ENCODE results near the gene ICA1L.

DNA sequence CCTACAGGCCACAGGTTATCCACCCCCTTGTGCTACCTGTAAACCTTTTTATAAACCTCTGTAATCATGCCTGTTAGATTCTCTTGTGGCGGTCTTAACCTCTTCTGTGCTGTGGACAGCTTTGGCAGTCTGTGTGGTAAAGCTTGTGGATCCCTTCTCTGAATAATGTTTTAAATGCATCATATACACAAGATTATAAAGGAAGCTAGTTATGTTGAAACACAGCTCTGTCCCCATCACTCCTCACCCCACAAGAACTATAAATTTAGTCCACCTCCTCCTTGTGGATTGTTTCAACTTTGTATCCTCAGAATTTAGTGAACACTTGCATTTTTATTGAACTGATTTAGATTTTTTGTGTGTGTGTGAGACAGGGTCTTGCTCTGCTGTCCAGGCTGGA lies 107.7 kb downstream of the ICA1L start:
- TF ChIP-seq, protein P1, sequence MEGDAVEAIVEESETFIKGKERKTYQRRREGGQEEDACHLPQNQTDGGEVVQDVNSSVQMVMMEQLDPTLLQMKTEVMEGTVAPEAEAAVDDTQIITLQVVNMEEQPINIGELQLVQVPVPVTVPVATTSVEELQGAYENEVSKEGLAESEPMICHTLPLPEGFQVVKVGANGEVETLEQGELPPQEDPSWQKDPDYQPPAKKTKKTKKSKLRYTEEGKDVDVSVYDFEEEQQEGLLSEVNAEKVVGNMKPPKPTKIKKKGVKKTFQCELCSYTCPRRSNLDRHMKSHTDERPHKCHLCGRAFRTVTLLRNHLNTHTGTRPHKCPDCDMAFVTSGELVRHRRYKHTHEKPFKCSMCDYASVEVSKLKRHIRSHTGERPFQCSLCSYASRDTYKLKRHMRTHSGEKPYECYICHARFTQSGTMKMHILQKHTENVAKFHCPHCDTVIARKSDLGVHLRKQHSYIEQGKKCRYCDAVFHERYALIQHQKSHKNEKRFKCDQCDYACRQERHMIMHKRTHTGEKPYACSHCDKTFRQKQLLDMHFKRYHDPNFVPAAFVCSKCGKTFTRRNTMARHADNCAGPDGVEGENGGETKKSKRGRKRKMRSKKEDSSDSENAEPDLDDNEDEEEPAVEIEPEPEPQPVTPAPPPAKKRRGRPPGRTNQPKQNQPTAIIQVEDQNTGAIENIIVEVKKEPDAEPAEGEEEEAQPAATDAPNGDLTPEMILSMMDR (IDR thresholded peaks at IDR 0.05): no peak
- no peak for TF ChIP-seq POLR2A (IDR thresholded peaks at IDR 0.05)

All from stomach (tissue), 4 donors.